SU-DHL-6 (cell line): ENCODE data around the gene AMDHD2.

ENCODE experiments used
- EZH2phosphoT487 ChIP-seq: fragments of 200-600 bp; sonication (generic), shearing (Covaris generic); conservative IDR thresholded peaks from 2 replicates; pipeline ENCODE4 v1.6.1; 2018; ENCODE audit warnings: mild to moderate bottlenecking, antibody characterized with exemption, low read length, moderate library complexity, mixed read lengths
- TF ChIP-seq, protein P1 (sequence below): fragments of 200-600 bp; sonication (generic); IDR thresholded peaks from one replicate; pipeline ENCODE4 v1.5.1; 2017; ENCODE audit warnings: antibody characterized with exemption, mild to moderate bottlenecking, low read length, moderate library complexity; ENCODE audit not compliant: insufficient read depth, poor library complexity, severe bottlenecking

DNA sequence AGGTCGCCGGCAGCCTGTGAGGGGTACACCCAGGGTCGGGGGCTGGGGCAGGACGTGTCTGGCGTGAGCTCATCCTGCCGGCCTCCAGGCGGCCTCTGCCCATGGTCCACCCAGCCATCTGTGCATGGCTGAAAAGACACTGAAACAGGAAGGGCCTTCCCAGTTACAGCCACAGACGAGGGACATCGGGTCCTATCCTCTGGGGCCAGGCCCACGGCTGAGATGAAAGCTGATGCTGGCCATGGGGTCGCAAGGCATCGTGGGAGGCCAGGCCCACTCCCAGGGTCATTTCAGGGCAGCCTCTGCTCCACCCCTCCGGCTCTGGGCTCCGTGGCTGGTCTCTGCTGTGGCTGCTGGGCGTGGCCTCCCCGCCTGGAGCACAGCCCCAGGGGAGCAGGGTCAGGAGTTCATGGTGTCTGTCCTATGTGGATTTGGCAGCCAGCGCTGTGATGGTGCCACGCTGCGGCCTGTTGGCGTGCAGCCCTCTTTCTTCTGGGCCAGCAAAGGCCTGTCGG lies 23.0 kb upstream of the AMDHD2 start:
- TF ChIP-seq, protein P1, sequence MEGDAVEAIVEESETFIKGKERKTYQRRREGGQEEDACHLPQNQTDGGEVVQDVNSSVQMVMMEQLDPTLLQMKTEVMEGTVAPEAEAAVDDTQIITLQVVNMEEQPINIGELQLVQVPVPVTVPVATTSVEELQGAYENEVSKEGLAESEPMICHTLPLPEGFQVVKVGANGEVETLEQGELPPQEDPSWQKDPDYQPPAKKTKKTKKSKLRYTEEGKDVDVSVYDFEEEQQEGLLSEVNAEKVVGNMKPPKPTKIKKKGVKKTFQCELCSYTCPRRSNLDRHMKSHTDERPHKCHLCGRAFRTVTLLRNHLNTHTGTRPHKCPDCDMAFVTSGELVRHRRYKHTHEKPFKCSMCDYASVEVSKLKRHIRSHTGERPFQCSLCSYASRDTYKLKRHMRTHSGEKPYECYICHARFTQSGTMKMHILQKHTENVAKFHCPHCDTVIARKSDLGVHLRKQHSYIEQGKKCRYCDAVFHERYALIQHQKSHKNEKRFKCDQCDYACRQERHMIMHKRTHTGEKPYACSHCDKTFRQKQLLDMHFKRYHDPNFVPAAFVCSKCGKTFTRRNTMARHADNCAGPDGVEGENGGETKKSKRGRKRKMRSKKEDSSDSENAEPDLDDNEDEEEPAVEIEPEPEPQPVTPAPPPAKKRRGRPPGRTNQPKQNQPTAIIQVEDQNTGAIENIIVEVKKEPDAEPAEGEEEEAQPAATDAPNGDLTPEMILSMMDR, result no peak
- TF ChIP-seq EZH2phosphoT487, result no peak
